22Rv1 (cell line): ENCODE results near the gene POLR1G.

ENCODE experiments used
- H3K27ac ChIP-seq: fragments of 450-650 bp; 2 replicates; pipeline ENCODE4 v1.5.1; 2017
- CTCF ChIP-seq: fragments of 450-650 bp; IDR thresholded peaks from 2 replicates; pipeline ENCODE4 v1.5.1; 2017; ENCODE audit warnings: mild to moderate bottlenecking
- ZFX ChIP-seq: fragments of 450-650 bp; IDR thresholded peaks from 2 replicates; pipeline ENCODE4 v1.6.1; 2017; ENCODE audit warnings: antibody characterized with exemption, borderline replicate concordance

Gene POLR1G

DNA sequence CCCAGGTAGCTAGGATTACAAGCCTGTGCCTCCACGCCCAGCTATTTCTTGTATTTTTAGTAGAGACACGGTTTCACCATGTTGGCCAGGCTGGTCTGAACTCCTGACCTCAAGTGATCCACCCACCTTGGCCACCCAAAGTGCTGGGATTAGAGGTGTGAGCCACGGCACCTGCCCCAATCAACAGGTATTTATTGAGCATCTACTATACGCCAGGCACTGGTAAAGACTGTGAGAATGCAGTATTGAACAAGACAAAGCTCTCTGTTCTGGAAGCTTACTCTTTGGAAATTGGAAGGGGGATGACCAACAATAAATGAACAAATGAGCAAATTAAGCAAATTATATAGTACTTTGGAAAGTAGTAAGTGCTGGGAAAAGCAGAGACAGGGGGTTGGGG lies 38.7 kb downstream of the POLR1G start:
- peak overlapping the region; percentile 79 for H3K27ac ChIP-seq
- no peak for TF ChIP-seq ZFX
- no peak for TF ChIP-seq CTCF

GRCh38 chr19:45446295-45446694 lies 39.9 kb downstream of the POLR1G start:
- no peak overlapping the region for H3K27ac ChIP-seq
- TF ChIP-seq ZFX (no peak), CTCF (peak; percentile 75)

DNA sequence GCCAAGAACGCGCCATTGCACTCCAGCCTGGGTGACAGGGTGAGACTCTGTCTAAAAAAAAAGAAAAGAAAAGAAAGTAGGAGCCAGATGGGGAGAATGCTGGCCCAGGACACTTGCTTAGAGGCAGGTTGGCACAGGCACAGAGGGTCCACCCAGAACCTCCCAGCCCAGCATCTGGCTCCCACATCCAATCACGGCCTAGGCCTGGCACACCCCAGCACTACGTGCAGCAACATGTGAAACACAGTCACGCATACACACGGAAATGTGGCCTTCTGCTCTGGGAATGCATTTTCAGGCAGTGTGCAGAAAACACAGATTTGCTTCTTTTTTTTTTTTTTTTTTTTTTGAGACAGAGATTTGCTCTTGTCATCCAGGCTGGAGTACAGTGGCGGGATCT lies 40.5 kb downstream of the POLR1G start:
- TF ChIP-seq CTCF (no peak), ZFX (no peak)
- no peak overlapping the region for H3K27ac ChIP-seq

DNA sequence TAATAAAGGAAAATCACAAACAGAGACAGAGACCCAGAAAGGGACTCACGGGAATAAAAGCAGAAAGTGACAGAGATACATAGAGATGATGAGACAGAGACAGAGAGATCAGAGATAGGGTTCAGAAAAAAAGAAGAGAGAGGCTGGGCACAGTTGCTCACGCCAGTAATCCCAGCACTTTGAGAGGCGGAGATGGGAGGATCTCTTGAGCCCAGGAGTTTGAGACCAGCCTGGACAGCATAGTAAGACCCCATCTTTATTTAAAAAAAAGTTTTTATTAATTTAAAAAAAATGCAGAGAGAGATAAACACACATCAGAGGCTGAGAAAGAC lies 41.9 kb downstream of the POLR1G start:
- H3K27ac ChIP-seq: no peak overlapping the region
- TF ChIP-seq CTCF (no peak), ZFX (no peak)

DNA sequence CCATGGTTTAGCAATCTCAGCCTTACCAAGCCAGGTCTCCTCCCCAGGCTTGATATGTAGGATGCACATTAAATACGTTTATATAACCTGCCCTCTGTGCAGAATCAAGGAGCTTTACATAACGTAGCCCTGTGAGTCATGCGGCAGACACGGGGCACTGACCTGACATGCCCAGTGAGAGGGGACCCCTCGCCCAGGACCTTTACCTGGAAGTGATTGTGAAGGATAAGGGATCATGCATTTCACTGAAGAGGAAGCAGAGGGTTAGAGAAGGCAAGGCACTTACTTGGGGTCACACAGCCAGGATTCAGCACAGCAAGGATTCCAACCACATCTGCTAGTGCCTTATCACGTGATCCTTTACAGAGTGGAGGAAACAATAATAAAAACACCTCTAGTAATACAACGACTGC lies 42.4 kb downstream of the POLR1G start:
- H3K27ac ChIP-seq: peak overlapping the region; percentile 79; the same call in 1 of the 2 replicates
- TF ChIP-seq ZFX (no peak), CTCF (no peak)

DNA sequence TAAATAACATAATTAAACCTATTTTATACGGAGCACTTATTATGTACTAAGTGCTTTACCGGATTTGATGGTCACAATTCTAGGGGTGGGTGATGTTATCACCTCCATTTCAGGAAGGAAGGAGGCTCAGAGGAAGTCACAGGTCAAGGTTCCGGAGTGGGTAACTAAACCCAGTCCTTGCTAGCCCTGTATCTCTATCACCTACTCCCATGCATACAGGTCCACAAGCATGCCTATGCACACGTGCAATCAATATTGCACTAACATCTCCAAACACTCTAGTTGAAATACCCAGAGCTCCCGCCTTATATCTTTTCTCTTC lies 43.5 kb downstream of the POLR1G start:
- peak overlapping the region; percentile 79 for H3K27ac ChIP-seq
- TF ChIP-seq ZFX (no peak), CTCF (no peak)

GRCh38 chr19:45451131-45451849 lies 44.8 kb downstream of the POLR1G start:
- H3K27ac ChIP-seq: peak overlapping the region; percentile 79
- TF ChIP-seq ZFX (no peak), CTCF (no peak)
